HG02610 (cell line): ENCODE data around the gene EVA1B.

Source experiments
- ATAC-seq: cut with Tn5 transposase; IDR thresholded peaks from one replicate; pipeline ENCODE4 v1.9.1; 2021; ENCODE audit warnings: mild to moderate bottlenecking, moderate library complexity; ENCODE audit not compliant: unreplicated experiment

Gene EVA1B

GRCh38 chr1:36320767-36321118 lies 2.7 kb downstream of the EVA1B start:
- no peak for ATAC-seq

GRCh38 chr1:36320291-36320761 lies 3.1 kb downstream of the EVA1B start:
- ATAC-seq, result no peak

- ATAC-seq, result no peak
These were observed 14.0 kb downstream of the EVA1B start for GRCh38 chr1:36309397-36309796.

- no peak for ATAC-seq
These were observed 15.7 kb downstream of the EVA1B start for GRCh38 chr1:36307601-36308330.

- peak; percentile 96 for ATAC-seq
These were observed 16.5 kb downstream of the EVA1B start for GRCh38 chr1:36306902-36307456.

GRCh38 chr1:36306210-36306901 lies 17.1 kb downstream of the EVA1B start, which contains the start of gene SH3D21:
SH3D21 (plus strand) TSS chr1:36306368; CDS start chr1:36306421, 53 bp downstream.
- peak; percentile 19 for ATAC-seq

- ATAC-seq, result no peak
These were observed 17.6 kb downstream of the EVA1B start for GRCh38 chr1:36305915-36306209.

- no peak for ATAC-seq
These were observed 18.2 kb downstream of the EVA1B start for GRCh38 chr1:36304970-36305914.

GRCh38 chr1:36304521-36304920 lies 18.9 kb downstream of the EVA1B start:
- ATAC-seq, result no peak

GRCh38 chr1:36303650-36304360 lies 19.6 kb downstream of the EVA1B start:
- no peak for ATAC-seq

- no peak for ATAC-seq
These were observed 20.2 kb downstream of the EVA1B start for GRCh38 chr1:36303244-36303643.

GRCh38 chr1:36301220-36301619 lies 22.2 kb downstream of the EVA1B start:
- no peak for ATAC-seq

GRCh38 chr1:36300526-36300925 lies 22.9 kb downstream of the EVA1B start:
- no peak for ATAC-seq

GRCh38 chr1:36298640-36299039 lies 24.8 kb downstream of the EVA1B start:
- ATAC-seq, result no peak

- ATAC-seq, result no peak
These were observed 26.4 kb downstream of the EVA1B start for GRCh38 chr1:36297062-36297461.

GRCh38 chr1:36295390-36295789 lies 28.1 kb downstream of the EVA1B start:
- ATAC-seq, result no peak

GRCh38 chr1:36287595-36287994 lies 35.9 kb downstream of the EVA1B start:
- ATAC-seq, result no peak

GRCh38 chr1:36286802-36287201 lies 36.6 kb downstream of the EVA1B start:
- no peak for ATAC-seq

- no peak for ATAC-seq
These were observed 37.9 kb downstream of the EVA1B start for GRCh38 chr1:36285443-36286101.

GRCh38 chr1:36284517-36284916 lies 38.9 kb downstream of the EVA1B start:
- ATAC-seq, result no peak
